Transverse colon (tissue), 4 donors: ENCODE results near the gene SDCCAG8.

Experiments
- CTCF ChIP-seq, 5 experiments: fragments of 200-600 bp in 3 of 5; fragments of 450-650 bp in 2 of 5; sonication (generic) in 3 of 5; IDR thresholded peaks; 1 replicate in 2 of 5; 2 replicates in 3 of 5; pipeline ENCODE4 v1.5.1; 2016 to 2017; ENCODE audit warnings: antibody characterized with exemption in 5 of 5, inconsistent platforms in 3 of 5, mild to moderate bottlenecking in 2 of 5, moderate library complexity in 1 of 5
- POLR2A ChIP-seq: fragments of 450-650 bp; IDR thresholded peaks from one replicate; pipeline ENCODE4 v1.6.1; 2016; ENCODE audit warnings: antibody characterized with exemption, mild to moderate bottlenecking, moderate library complexity
- POLR2AphosphoS5 ChIP-seq, 3 donors: sonication (generic); formaldehyde crosslinking; IDR thresholded peaks; one replicate each; pipeline ENCODE4 v1.6.1; 2016; ENCODE audit warnings: antibody characterized with exemption in 3 of 3

GRCh38 chr1:243249214-243249613 lies 6.6 kb upstream of the SDCCAG8 start:
- TF ChIP-seq CTCF (IDR thresholded peaks at IDR 0.05) (no peak), POLR2AphosphoS5 (IDR thresholded peaks at IDR 0.05) (no peak), POLR2A (no peak)
